Liver (tissue), 3 donors: ENCODE data around the gene HOXB3.

Experiments
- CTCF ChIP-seq: fragments of 150-350 bp; IDR thresholded peaks from 2 replicates; pipeline ENCODE4 v1.5.1; 2017; ENCODE audit warnings: improper control_type of control experiment, low read depth, low read length; ENCODE audit not compliant: missing input control
- GABPA ChIP-seq, 2 donors: IDR thresholded peaks in 1 of 2; conservative IDR thresholded peaks in 1 of 2; 2 replicates each; pipeline ENCODE4 v1.6.1; 2016; ENCODE audit warnings: antibody characterized with exemption in 2 of 2, mild to moderate bottlenecking in 1 of 2, moderate library complexity in 1 of 2
- NR2F2 ChIP-seq: IDR thresholded peaks from 2 replicates; pipeline ENCODE4 v1.6.1; 2016; ENCODE audit warnings: antibody characterized with exemption
- YY1 ChIP-seq: IDR thresholded peaks from 2 replicates; pipeline ENCODE4 v1.6.1; 2016; ENCODE audit warnings: antibody characterized with exemption, mild to moderate bottlenecking
- donor health status: healthy.
- donor health status: healthy.

DNA sequence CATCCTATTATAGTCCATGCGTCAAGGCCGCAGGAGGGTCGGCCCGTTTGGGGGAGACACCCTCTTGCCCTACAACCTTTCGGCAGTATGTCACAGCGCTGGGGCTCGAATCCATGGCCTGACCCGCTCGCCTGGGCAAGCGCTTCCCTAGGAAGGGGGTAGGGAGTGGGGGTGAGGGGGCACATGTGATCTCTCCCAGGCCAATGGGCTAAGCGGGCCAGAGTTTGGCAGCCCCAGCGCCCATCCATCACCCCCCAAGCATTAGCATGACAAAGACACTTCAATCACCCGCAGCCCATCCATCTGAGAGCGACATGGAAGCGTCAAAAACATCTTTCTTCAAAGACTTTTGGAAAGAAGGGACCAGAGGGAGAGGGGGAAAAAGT lies 59.2 kb downstream of the HOXB3 start, which contains the start of gene HOXB1:
- TF ChIP-seq CTCF, result no peak
- no peak for TF ChIP-seq YY1
- no peak for TF ChIP-seq NR2F2
- no peak for TF ChIP-seq GABPA (IDR thresholded peaks at IDR 0.05 in 1 of 2, conservative IDR thresholded peaks at IDR 0.05 in 1 of 2)
